Measurements from ENCODE around the gene LRRN4CL.

- TF ChIP-seq CTCF (conservative IDR thresholded peaks at IDR 0.05; ENCODE audit: low read length) (no peak), EZH2phosphoT487 (IDR thresholded peaks at IDR 0.05; ENCODE audit: borderline replicate concordance, low read depth, low read length) (no peak)
Observed at GRCh38 chr11:62712276-62712812, 23.0 kb upstream of the LRRN4CL start.

Measured in OCI-LY7 (cell line).